GM21360 (cell line): ENCODE results near the gene R3HDM2.
"Not testable (repeated sequence)": the region's sequence is repeated elsewhere in the genome, so short reads cannot be mapped to it uniquely, and the experiment has no call there.

Experiments
- ATAC-seq: cut with Tn5 transposase; IDR thresholded peaks from one replicate; pipeline ENCODE4 v1.9.1; 2021; ENCODE audit warnings: mild to moderate bottlenecking, moderate library complexity; ENCODE audit not compliant: unreplicated experiment

The R3HDM2 gene

DNA sequence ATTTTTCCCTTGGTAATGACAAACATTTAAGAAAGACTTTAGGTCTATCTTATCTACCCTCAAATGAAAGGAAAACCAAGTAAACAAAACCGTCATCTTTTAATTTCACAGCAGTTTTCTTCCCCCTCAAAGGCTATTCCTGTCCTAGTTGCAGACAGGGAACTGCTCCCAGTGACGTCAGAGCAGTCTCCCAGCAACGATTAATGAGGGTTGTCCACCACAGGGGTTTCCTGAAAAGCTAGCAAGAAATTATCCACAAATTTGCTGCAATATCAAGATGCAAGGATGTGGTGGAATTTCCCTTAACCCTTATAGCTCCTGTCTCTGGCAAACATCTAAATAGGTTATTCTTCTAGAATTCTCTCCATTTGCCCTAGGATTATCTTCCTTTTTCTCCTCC is 90.7 kb downstream of the R3HDM2 start:
- no peak for ATAC-seq

DNA sequence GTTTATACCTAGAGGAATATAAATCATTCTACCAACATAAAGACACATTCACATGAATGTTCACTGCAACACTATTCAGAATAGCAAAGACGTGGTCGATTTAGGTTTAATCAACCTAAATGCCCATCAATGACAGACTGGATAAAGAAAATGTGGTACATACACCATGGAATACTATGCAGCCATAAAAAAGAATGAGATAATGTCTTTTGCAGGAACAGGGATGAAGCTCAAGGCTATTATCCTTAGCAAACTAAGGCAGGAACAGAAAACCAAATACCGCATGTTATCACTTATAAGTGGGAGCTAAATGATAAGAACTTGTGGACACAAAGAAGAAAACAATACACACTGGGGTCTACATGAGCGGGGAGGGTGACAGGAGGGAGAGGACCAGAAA is 94.5 kb downstream of the R3HDM2 start:
- ATAC-seq: not testable (repeated sequence)

DNA sequence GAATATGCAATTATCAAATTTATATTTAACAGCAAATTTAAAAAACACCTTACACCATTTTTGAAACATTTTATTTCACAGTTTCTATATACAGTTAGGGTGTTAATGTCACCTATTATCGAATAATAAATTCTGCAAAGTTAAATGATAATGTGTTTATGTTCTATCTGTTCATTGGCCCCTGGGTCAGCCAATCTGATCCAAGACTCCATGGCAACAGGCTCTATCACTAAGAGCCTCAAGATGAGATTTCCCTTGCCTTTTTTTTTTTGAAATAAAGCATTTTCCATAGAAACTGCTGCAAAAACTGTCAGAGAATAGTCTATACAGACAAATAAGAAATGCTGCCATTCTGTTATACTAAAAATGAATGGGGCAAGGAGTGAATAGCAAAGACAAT is 96.6 kb downstream of the R3HDM2 start:
- ATAC-seq: no peak

DNA sequence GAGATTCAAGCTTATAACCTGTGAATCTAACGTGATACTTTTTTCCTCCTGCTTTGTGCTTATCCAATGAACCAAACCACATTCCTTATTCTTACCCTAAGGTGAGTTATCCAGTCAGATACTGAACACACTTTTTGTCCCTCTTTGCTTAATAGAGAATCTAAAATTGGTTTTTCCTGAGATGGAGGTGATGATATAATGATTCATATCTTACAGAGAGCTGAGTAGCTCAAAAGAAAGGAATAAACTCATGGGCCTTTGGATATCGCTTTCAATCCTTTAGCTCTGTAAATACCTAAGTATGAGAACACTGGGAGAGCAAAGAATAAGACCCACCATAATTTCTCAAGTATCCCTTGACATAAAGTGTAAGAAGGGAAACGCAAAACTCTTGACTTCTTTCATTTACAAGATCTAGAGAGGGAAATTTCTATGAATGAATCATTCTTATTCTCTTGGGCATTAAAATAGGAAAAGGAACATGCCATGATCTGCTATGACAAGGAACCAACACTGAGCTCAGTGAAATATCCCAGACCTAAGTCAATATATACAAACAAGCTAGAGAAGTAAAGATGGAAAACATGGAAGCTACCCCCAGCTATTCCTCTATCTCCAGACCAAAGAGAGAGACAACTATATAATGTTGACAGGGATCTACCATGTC is 98.1 kb downstream of the R3HDM2 start:
- no peak for ATAC-seq

DNA sequence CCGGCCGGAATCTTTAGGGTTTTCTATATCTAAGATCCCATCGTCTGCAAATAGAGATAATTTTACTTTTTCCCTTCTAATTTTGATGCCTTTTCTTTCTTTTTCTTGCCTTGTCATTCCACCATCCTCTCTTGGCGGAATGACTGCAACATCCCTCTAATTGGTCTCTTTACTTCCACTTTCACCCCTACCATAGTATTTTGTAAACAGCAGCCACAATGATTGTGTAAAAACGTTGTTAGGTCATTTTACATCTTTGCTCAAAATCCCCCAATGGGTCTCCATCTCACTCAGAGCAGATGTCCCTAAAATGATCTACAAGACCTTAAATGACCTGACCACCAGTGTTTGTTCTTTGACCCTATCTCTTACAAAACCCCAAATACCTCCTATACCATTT is 99.9 kb downstream of the R3HDM2 start:
- no peak for ATAC-seq

DNA sequence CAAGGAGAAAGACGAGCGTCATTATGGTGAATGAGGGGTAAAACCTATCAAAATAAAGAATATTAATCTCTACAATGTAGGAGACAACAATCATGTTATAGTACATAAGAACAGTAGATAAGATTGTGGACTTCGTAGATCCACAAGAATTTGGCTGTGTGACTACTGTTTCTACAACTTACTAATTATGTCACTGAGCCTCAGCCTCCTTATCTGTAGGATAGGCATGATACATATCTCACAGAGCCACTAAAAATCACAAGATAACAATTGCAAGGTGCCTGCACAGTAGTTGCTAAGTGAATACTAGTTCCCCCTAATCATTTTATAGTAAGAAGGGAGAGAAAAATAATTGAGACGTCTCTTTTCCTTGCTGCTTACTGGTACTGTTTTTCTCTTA is 101.6 kb downstream of the R3HDM2 start:
- ATAC-seq: no peak

DNA sequence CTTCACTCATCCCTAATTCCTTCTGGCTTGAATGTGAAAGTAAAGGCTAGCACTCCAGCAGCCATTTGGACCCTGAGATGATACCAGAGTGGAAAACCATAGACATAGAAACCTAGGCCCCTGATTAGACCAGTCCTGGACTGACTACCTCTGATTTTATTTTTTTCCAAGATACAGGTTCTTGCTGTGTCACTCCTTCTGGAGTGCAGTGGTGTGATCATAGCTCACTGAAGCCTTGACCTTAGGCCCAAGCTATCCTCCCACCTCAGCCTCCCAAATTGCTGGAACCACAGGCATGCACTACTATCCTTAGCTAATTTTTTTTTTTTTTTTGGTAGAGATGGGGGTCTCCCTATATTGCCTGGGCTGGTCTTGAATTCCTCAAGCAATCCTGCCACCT is 105.4 kb downstream of the R3HDM2 start:
- ATAC-seq: no peak

DNA sequence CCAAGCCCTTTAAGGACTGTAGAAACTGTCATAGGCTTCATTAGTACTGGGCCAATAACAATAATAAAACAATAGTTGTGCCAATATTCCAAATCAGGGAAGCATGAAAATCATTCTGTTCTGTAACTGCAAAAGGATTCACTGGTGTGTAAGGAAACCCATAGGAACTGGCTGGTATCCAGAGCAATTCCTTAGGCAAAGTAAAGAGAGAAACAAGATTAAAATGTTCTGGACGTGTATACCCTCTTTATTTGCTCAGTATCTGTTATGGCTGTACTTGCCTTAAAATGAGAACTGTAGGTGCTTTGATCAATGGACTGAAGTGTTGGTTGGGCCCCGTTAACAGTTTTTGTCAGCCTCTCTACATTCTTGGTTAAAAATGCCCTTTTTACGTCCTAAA is 107.4 kb downstream of the R3HDM2 start:
- no peak for ATAC-seq

DNA sequence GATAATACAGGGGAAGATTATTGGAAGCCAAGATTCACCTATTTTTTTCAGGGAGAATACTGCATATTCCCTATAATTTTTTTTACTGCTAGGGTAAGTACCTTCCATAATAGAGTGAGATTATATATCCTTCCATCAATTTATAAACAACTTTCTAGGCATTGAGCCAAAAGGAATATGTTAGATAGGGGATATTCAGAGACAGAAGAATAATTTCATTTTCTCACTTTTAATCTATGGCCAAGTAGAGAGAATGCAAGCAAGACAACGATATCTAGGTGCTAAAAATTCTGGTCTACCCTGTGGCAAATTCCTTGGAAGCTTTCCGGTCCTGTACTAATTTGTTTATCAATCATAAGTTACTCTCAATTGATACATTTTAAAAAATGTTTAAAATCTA is 110.2 kb downstream of the R3HDM2 start:
- no peak for ATAC-seq

DNA sequence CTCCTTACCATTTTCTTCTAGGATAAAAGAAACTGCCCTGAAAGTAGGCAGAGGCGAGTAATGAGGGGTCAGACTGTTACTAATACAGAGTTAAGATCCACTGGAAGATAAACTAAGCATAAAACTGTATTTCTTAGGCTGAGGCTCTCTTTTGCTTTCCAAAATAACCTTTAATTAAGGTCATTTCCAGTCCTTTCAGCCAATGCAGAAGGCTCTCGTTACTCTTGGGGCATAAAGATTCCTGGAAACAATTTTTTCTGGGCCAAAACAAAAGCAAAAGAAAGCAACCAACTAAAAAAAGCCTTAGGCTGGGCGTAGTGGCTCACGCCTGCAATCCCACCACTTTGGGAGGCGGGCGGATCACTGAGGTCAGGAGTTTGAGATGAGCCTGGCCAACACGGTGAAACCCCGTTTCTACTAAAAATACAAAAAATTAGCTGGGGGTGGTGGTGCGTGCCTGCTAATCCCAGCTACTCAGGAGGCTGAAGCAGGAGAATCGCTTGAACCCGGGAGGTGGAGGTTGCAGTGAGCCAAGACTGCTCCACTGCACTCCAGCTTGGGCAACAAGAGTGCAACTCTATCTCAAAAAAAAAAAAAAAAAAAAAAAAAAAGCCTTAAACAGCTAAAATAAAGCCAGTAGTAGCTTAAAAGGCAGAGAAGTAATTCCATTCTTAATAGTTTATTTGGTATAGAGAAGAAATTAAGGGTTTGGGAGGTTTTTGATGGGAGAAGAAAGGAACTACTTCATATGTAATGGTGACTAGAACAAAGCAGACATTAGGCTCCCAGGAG is 111.0 kb downstream of the R3HDM2 start:
- no peak for ATAC-seq

DNA sequence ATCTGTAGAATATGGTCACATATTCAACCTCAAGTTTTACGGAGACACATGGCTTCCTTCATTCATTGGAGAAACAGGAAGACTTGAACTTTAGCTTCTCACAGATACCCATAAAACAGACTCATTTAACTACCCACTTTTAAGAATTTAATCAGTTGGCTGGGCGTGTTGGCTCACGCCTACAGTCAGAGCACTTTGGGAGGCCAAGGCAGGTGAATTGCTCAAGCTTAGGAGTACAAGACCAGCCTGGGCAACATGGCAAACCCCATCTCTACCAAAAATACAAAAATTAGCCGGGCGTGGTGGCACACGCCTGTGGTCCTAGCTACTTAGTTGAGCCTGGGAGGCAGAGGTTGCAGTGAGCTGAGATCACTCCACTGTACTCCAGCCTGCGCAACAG is 115.2 kb downstream of the R3HDM2 start:
- ATAC-seq: no peak

DNA sequence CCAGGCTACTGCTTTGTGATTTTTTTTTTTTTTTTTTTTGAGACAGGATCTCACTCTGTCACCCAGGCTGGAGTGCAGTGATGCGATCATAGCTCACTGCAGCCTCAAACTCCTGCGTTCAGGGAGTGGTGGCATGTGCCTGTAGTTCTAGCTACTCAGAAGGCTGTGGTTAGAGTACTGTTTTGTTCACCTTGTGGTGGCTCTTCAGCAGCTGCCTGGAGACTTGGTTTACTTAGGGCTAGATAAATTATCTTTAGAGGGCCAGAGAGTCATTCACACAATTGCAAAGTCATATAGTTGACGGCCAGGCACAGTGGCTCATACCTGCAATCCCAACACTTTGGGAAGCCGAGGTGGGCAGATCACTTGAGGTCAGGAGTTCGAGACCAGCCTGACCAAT is 118.6 kb downstream of the R3HDM2 start:
- ATAC-seq: not testable (repeated sequence)

DNA sequence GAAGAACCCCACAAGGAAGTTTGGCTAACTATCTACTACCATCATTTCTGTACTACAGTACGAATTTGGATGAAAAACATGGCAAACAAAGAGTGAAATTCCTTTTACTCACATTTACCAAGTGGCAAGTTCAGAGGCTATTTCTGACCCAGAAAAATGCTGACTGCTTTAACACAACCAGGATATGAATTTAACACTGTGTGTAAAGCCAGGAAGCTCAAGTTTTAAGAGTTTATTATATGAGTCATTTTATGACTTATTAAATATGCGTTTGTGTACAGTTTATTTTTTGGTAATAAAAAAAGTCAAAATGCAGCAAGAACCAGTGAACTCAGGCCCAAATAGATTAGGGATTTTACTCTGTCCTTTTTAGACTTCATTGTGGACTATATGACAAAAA is 121.4 kb downstream of the R3HDM2 start:
- no peak for ATAC-seq

DNA sequence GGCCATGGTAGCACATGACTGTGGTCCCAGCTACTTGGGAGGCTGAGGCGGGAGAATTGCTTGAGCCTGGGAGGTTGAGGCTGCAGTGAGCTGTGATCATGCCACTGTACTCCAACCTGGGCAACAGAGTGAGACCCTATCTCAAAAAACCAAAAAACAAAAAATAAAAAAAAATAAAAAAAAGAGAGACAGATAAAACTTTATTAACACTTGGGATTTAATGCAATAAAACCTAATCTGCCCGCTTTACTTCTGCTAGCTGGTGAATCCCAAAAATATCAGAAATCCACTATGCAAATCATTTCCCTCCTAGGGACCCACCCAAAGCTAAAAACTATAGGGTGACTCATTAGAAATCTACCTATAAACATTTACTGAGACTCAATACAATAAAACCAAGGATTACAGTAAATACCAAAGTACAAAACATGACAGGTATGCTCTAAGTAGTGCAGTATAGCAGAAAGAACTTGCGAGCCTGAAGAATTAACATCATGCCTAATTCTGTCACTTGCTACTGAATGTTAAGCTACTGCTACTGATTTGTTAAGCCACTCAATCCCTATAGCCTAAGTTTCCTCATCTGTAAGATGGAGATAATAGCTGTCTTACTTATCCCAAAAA is 129.8 kb downstream of the R3HDM2 start:
- no peak for ATAC-seq

DNA sequence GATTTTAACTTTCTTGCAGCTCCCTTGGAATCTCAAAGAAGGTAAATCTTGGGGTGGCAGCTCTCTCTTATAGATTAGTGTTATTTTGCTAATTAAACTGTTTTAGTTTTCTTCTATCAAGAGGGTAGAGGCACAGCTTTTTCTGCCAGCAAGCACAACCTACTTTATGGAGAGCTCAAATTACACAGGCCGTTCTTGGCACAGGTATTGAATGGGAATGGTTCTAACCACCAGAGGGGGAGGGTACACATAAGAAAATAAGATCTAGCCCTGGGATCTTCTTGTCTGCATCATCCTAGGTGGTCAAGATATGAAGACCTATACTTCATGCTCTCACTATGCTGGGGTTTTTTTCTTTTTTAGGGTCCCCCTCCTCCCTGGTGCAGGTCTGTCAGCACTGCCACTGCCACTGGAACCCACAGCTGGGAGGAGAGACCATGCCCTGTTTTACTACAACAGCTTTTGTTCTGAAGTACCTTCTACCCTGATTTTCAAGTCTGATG is 131.3 kb downstream of the R3HDM2 start:
- ATAC-seq: no peak

DNA sequence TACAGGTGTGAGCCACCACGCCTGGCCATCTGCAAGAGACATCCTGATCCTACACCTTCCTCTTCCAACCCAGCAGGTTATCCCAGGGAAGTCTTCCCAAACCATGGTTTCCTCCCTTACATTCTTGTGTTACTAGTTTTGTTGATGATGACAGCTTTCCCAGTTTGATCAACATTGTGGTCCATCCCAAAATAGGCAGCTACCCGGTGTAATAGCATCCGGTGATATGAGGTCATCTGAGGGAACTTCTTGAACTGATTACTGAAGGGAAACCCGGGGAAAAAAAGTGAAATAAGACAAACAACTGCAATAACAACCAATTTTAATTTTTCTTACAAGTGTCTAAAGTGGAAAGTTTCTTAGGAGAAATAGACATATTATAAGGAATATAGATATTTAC is 134.6 kb downstream of the R3HDM2 start:
- no peak for ATAC-seq

DNA sequence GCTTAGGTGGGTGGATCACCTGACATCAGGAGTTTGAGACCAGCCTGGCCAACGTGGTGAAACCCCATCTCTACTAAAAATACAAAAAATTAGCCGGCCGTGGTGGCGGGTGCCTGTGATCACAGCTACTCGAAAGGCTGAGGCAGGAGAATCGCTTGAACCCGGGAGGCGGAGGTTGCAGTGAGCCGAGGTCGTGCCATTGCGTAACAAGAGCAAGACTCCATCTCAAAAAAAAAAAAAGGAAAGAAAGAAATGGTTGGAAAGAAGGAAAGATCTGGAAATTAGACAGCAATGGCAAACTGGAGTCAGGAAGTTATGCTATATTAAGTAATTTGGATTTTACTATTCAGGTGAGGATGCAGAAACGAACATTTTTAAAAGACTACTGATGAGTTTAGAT is 148.8 kb downstream of the R3HDM2 start:
- ATAC-seq: not testable (repeated sequence)

DNA sequence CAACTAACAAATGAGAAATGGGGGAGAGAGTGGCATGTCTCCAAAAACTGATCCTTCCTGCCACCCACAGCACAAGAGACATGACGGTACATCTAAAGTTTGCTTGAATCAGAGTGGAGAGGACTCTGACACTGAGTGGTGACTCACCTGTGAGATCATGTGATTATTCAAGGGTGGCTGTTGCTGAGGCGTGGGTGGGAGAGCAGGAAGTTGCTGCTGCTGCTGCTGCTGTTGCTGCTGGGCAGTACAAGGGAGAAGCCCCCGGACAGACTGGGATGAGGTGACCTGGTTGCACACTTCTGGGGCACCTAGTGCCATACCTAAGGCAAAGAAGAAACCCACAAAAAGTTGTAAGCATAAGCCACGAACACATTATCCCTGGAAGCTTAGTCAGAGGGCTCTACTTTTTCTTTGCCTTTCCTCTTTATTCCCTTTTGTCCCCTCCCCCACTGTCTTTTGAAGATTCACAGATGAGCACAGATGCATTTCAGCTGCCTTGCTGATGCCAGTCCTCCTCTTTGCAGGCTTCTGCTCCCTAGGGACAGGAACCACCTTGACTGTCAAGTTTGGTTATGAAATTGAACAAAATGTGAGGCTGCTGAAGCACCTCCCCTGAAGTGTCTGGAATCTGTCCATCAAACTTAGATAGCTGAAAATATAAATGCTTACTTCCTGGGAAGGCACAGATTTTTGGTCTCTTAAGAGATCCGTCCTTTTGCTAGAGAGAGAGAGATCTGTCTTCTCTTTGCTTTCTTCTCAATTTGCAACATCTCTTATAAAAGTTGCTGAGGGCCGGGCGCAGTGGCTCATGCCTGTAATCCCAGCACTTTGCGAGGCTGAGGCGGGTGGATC is 150.4 kb downstream of the R3HDM2 start:
- peak; percentile 88 for ATAC-seq

DNA sequence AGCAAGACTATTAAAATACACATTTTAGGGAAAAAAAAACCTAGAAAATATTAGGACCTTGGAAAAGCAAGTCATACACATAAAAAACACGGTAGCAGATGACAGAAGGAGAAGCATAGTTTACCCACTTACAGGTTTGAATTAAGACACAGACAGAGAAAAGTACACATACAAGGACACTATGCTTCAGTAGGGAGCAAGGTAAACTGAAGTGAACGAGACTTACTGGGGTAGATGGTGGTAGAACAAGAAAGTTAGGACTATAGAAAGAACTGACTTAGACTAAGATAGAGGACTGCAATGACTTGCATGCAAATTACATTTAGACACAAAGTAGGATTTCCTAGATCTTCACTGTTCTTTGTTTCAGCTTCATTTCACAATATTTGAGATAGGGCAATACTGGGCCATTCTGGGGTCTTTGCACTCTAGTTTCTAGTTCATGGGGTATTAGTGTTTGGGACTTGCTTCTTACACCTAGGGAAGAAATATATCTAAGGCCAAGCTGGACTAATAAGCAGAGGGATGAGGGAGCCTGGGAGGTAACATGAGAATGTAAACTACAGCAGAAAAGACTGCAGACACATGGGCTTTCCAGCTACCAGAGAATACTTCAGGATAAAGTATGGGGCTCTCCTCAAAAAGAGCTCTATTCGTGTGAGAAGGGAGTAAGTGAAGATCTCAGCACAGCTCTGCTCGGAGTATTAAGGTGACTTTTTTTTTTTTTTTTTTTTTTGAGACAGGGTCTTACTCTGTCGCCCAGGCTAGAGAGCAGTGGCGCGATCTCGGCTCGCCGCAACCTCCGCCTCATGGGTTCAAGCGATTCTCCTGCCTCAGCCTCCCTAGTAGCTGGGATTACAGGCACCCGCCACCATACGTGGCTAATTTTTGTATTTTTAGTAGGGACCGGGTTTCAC is 152.1 kb downstream of the R3HDM2 start:
- ATAC-seq: no peak

DNA sequence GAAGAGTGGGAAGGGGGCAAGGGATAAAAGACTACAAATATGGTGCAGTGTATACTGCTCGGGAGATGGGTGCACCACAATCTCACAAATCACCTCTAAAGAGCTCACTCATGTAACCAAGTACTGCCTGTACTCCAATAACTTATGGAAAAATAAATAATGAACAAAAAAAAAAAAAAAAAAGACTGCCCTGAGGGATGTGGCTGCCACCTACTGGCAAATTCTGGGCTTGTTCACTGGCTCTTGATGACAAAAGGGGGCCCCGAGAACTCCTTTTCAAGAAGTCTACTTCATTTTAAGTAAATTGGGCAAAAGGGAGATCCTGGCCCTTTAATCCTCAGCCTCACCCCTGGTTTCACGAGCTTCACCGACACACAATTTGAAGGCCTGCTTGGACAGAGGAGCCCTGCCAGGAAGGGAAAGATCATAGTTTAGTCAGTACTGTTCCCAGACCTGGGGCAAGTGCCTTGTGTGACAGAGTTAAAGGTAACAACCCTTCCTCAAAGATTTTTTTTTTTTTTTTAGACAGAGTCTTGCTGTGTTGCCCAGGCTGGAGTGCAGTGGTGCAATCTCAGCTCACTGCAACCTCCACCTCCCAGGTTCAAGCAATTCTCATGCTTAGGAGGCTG is 153.8 kb downstream of the R3HDM2 start:
- no peak for ATAC-seq
